GM10266 (cell line): ENCODE results near the gene LMBRD1.

Source experiments
- DNase-seq: peaks from one replicate; pipeline ENCODE4 v3.0.0; 2012; ENCODE audit errors: extremely low spot score
- TF ChIP-seq, protein P1 (sequence below): IDR thresholded peaks from 2 replicates; pipeline ENCODE4 v1.5.1; 2012; ENCODE audit warnings: mild to moderate bottlenecking, low read depth; ENCODE audit not compliant: control insufficient read depth, insufficient read depth; ENCODE audit errors: missing control alignments

LMBRD1 gene

DNA sequence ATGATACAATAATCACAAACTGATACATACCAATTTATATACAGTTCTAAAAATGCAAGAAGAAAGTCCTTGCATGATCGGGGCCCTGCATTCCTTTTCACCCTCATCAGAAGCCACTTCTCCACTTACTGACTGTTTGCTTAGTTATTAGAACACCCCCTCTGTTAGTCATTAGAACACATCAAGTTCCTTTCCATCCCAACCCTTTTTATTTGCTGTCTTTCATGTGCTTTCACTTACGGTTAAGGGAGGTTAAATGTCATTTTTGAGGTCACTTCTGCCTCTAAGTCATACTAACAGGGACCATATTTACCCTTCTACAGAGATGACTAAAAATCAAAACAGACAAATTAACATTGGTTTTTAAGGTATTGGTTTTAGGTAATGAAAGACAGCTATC, 149.1 kb downstream of the LMBRD1 start:
- DNase-seq: no peak
- TF ChIP-seq, protein P1, sequence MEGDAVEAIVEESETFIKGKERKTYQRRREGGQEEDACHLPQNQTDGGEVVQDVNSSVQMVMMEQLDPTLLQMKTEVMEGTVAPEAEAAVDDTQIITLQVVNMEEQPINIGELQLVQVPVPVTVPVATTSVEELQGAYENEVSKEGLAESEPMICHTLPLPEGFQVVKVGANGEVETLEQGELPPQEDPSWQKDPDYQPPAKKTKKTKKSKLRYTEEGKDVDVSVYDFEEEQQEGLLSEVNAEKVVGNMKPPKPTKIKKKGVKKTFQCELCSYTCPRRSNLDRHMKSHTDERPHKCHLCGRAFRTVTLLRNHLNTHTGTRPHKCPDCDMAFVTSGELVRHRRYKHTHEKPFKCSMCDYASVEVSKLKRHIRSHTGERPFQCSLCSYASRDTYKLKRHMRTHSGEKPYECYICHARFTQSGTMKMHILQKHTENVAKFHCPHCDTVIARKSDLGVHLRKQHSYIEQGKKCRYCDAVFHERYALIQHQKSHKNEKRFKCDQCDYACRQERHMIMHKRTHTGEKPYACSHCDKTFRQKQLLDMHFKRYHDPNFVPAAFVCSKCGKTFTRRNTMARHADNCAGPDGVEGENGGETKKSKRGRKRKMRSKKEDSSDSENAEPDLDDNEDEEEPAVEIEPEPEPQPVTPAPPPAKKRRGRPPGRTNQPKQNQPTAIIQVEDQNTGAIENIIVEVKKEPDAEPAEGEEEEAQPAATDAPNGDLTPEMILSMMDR: no peak

DNA sequence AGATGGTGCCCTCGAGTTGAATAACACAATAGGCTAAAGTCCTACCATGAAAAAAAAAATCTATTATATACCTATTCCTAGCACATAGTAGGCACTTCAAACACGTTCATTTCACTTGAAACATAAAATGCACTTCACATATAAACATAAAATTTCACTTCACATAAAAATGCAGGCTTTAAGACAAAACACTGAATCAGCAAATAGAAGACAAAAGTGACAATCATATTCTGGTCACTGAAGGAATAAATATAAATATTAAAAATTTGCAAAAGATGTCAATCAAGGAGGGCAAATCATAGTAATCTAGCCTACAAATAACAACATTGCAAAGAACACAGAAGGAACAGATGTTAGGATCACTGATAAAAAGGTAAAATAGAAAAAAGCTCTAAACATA, 153.1 kb downstream of the LMBRD1 start:
- TF ChIP-seq, protein P1: no peak
- DNase-seq: no peak

DNA sequence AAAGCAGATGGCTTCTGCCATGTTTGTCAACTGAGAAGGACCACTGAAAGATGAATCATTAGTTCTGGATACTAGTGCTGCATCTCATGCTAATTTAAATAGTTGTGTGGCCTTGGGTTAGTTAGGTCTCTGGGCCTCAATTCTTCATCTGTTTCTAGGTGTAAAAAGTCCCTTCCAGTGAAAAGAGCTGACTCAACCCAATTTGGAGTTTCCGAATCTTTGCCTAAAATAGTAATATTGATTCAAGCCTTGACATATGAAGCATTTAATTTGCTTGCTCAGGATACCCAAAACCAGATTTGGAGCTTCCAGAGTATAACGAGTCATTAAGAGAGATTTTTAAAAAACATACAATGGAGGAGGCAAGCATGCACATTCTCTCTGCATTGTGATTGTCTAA, 163.9 kb downstream of the LMBRD1 start:
- TF ChIP-seq, protein P1: no peak
- no peak for DNase-seq

DNA sequence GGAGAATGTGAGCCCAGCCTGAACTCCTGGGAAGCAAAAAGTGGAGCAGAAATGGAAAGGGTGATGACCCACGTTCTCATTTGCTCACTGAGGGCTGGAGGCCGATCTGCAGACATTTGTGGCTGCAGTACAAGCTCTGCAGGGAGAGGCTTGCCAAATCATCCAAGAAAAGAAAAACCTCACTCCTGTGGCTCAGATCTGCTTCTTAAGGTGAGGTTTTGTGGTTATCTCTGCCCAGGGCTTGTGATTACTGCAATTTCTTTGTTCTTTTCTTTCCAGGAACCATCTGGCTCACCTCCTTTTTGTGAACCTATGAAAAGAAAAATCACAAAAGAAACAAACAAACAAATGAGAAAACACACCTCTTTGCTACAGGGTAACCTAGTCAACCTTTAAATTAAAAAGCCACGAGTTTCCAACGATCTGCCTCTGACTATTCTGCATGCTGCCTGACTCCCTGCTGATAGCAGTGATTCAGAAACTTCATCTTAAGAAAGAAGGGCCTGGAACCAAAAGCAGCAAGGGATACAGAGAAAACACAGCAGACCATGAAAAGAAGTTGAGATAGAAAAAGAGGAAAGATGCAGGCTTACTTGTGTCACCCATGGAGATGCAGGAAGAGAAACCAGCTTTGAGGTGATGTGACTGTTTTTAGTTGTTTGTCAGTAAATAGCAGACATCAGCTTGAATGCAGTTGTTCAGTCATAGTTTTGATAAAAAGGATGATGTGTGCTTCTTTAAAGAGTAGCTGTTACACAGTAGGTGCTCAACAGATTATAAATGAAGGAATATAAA, 165.1 kb downstream of the LMBRD1 start:
- DNase-seq: peak; percentile 14
- TF ChIP-seq, protein P1: no peak

DNA sequence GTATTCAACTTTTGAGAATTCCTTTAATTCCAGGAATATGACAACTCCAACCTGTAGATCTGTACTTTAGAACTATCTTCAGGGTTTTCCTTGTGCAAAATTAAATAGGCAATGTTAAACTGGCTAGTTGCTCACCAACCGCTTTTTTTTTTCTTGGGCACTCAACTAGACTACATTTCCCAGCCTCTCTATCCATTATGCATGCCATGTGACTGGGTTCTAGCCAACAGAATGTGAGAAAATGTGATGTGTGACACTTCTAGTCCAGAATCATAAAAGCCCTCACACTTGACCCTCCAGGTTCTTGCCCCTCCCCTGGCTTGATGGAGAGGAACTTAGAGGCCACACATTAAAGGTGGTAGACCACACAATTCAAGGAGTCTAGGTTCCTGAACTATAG, 166.0 kb downstream of the LMBRD1 start:
- TF ChIP-seq, protein P1: no peak
- no peak for DNase-seq

DNA sequence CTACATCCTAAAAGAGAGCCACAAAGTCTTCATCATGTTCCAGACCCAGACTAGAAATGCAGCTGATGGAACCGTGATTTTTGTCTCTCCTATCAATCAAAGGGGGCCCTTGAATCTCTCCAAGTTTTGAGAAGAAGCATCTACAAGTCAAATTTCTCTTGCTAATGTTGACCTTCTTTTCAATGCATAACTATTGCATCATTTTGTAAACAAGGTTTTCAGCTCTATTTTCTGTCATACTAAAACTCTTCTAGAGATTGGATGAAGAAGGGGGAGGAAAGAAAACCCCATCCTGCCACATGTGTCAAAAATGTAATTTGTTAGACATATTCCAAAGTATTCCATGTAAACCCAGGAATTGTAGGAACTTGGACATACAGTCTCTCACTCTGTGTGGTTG, 169.2 kb downstream of the LMBRD1 start:
- TF ChIP-seq, protein P1: no peak

DNA sequence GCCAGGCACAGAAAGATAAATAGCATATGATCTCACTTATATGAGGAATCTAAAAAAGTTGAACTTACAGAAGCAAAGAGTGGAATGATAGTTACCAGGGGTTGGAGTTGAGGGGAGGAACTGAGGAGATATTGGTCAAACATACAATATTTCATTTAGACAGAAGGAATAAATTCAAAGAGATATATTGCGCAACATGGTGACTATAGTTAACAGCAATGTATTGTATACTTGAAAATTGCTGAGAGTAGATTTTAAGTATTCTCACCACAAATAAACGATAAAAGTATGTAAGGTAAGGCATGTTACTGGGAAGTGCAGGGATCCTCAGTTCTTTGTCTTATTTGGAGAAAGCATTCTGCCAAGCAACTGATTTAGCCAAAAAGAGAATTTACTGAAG, 171.9 kb downstream of the LMBRD1 start:
- DNase-seq: no peak
- TF ChIP-seq, protein P1: no peak

More for the DNA sequence above, 169.2 kb downstream of the LMBRD1 start:
- no peak for DNase-seq
